ENCODE results near the gene MMD. TPM values are rescaled to one million over a fixed set of nuclear protein-coding genes. Genes with fewer than 3 reads are reported as not detected.

MMD gene
- total RNA-seq, 3 donors from 2014 or later (not counting 1 experiment from before 2014, with no cell fraction given) = 18.7 to 33.5 (median 27.9) TPM

- peaks cover 15% of the 10 kb centered on the region for H3K4me1 ChIP-seq (ENCODE audit: control insufficient read depth, insufficient read depth, low read length)
- Mint-ChIP-seq H3K4me3 (peak overlapping the region; percentile 91), H3K27me3 (ENCODE audit: low read depth in 2 of 2) (peaks cover 17 to 18% of the 10 kb centered on the region in 2 donors), H3K9me3 (no peaks in the 10 kb centered on the region), H3K36me3 (no peaks in the 10 kb centered on the region), H3K27ac (peak overlapping the region; percentile 86 to 93), H3K4me1 (peaks cover 46 to 55% of the 10 kb centered on the region in 2 donors)
- WGBS (ENCODE audit: insufficient coverage) = 0% methylated on average over 21 of the region's 21 CpGs
- TF ChIP-seq, protein P1, sequence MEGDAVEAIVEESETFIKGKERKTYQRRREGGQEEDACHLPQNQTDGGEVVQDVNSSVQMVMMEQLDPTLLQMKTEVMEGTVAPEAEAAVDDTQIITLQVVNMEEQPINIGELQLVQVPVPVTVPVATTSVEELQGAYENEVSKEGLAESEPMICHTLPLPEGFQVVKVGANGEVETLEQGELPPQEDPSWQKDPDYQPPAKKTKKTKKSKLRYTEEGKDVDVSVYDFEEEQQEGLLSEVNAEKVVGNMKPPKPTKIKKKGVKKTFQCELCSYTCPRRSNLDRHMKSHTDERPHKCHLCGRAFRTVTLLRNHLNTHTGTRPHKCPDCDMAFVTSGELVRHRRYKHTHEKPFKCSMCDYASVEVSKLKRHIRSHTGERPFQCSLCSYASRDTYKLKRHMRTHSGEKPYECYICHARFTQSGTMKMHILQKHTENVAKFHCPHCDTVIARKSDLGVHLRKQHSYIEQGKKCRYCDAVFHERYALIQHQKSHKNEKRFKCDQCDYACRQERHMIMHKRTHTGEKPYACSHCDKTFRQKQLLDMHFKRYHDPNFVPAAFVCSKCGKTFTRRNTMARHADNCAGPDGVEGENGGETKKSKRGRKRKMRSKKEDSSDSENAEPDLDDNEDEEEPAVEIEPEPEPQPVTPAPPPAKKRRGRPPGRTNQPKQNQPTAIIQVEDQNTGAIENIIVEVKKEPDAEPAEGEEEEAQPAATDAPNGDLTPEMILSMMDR (IDR thresholded peaks at IDR 0.05) = no peak
- ATAC-seq = peak; percentile 14 to 15 (median 15)
- H3K27ac ChIP-seq (ENCODE audit: low read length) = peak overlapping the region; percentile 85
- no peaks in the 10 kb centered on the region for H3K9me3 ChIP-seq (ENCODE audit: control insufficient read depth, insufficient read depth, low read length)
- DNase-seq = peak; percentile 34 to 61
- H3K36me3 ChIP-seq (ENCODE audit: control insufficient read depth, insufficient read depth, low read length) = no peaks in the 10 kb centered on the region
- H3K4me3 ChIP-seq (ENCODE audit: low read length) = peak overlapping the region; percentile 86
- intact Hi-C loops (cut with micrococcal nuclease) = loop anchor here (2.0 kb wide), 1 partner anchor 452 kb away; the partner anchor contains the start of genes COX11 and STXBP4
- H3K27me3 ChIP-seq (ENCODE audit: control insufficient read depth, insufficient read depth, low read length) = peaks cover 7% of the 10 kb centered on the region
Measured at GRCh38 chr17:55420776-55421178, 858 bp downstream of the MMD start.

DNA sequence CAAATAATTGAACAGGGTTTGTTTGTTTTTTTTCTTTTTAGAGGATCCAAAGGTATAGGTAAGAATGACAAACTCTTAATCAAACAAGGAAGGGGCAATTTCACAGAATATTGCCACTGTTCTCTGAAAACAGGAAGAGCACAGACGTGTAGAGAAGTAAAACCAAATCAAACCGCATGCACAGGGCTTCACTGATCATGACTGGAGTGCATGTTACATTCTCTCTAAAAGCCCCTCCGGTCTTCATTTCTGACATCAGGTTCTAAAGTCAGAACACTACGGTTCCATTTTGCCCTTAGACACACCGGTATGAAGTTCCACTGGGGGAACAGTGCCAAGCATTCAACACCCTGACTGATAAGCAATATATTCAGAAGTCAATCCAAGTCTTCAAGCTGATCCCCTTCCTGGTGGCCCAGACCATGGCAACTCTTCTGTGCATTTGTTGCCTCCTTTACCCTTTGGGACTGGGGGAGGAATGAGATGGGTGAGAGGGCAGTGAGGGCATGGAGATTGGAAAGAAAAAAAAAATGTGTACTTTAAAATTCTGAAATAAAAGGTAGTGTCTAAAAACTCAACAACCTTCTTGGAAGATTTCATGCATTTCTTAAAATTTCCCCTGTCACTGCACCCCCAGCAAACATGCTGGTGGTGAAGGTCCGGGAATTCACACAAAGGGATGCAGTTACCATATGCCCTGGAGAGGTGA lies 1.4 kb downstream of the MMD start:
- Mint-ChIP-seq H3K4me1 (peaks cover 49 to 57% of the 10 kb centered on the region in 2 donors), H3K9me3 (no peaks in the 10 kb centered on the region), H3K36me3 (no peaks in the 10 kb centered on the region), H3K4me3 (peak overlapping the region; percentile 91), H3K27ac (peak overlapping the region; percentile 86 to 93), H3K27me3 (ENCODE audit: low read depth in 2 of 2) (peaks cover 12 to 14% of the 10 kb centered on the region in 2 donors)
- intact Hi-C loops (cut with micrococcal nuclease) = loop anchor here (2.0 kb wide), 1 partner anchor 451 kb away; the partner anchor contains the start of genes COX11 and STXBP4
- peaks cover 7% of the 10 kb centered on the region for H3K27me3 ChIP-seq (ENCODE audit: control insufficient read depth, insufficient read depth, low read length)
- ATAC-seq (peak; percentile 19 to 47 (median 19)), DNase-seq (peak in 1 of 2 donors; percentile 72)
- WGBS (ENCODE audit: insufficient coverage) = 0% methylated on average over 6 of the region's 6 CpGs
- peaks cover 15% of the 10 kb centered on the region for H3K4me1 ChIP-seq (ENCODE audit: control insufficient read depth, insufficient read depth, low read length)
- H3K9me3 ChIP-seq (ENCODE audit: control insufficient read depth, insufficient read depth, low read length) = no peaks in the 10 kb centered on the region
- peak overlapping the region; percentile 85 for H3K27ac ChIP-seq (ENCODE audit: low read length)
- no peaks in the 10 kb centered on the region for H3K36me3 ChIP-seq (ENCODE audit: control insufficient read depth, insufficient read depth, low read length)
- peak overlapping the region; percentile 86 for H3K4me3 ChIP-seq (ENCODE audit: low read length)
- TF ChIP-seq, protein P1 (IDR thresholded peaks at IDR 0.05) = no peak

DNA sequence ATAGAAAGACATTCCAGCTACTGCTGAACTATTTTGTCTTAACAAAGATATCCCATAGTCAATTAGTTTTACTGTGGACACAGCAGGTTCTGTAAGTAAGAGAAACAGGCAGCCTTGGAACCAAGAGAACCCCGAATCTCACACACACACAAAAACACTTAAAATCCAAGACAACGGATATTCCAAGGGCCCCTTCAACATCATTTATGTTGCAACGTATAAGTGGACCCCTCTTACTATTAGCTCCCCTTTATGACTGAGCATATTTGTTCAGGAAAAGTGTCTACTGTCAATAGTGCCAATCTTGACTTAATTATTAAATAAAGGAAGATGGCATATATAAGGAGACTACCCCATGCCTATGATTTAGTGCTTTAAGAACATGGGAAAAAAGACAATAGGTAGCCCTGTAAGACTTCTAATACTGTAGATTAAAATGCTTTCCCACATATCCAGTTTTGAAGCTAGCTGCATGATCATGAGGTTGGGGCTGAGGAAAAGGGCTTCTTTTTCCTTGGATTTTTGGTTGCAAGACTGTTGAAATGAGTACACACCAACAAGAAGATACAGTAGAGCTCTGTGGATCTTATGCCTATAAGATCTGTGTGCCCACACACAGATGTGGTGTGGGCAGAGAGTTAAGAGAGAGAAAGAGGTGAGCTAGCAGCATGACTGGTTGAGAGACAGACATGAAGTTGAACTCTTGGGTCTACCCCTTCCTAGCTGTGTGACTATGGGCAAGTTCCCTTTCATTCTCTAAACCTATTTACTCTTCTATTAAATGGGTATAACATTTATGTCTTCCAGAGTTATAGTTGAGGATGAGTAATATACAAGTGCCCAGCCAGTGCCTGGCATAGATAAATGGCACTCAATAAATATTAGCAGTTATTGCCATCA lies 3.0 kb downstream of the MMD start:
- peak overlapping the region; percentile 85 for H3K27ac ChIP-seq (ENCODE audit: low read length)
- WGBS (ENCODE audit: insufficient coverage) = 89% methylated on average over 3 of the region's 3 CpGs
- H3K4me3 ChIP-seq (ENCODE audit: low read length) = no peak overlapping the region
- no peaks in the 10 kb centered on the region for H3K9me3 Mint-ChIP-seq
- peaks cover 7% of the 10 kb centered on the region for H3K27me3 ChIP-seq (ENCODE audit: control insufficient read depth, insufficient read depth, low read length)
- no peaks in the 10 kb centered on the region for H3K36me3 ChIP-seq (ENCODE audit: control insufficient read depth, insufficient read depth, low read length)
- ATAC-seq = no peak
- TF ChIP-seq, protein P1 (IDR thresholded peaks at IDR 0.05) = no peak
- no peak for DNase-seq
- intact Hi-C loops (cut with micrococcal nuclease) = no loop called here
- peaks cover 64 to 73% of the 10 kb centered on the region in 2 donors for H3K4me1 Mint-ChIP-seq
- no peaks in the 10 kb centered on the region for H3K36me3 Mint-ChIP-seq
- H3K27ac Mint-ChIP-seq = peak overlapping the region; percentile 86 to 93
- H3K27me3 Mint-ChIP-seq (ENCODE audit: low read depth in 2 of 2) = peaks cover 5 to 7% of the 10 kb centered on the region in 2 donors
- H3K4me3 Mint-ChIP-seq = peak overlapping the region; percentile 91
- H3K9me3 ChIP-seq (ENCODE audit: control insufficient read depth, insufficient read depth, low read length) = no peaks in the 10 kb centered on the region
- H3K4me1 ChIP-seq (ENCODE audit: control insufficient read depth, insufficient read depth, low read length) = peaks cover 19% of the 10 kb centered on the region

All from natural killer cell (primary cell).